H9 (cell line): ENCODE results near the gene WFIKKN2. TPM values are rescaled to one million over a fixed set of nuclear protein-coding genes. Genes with fewer than 3 reads are reported as not detected.
A peak's percentile ranks its signal among the peaks of the same experiment; 100 is the strongest.

Experiments
- DNase-seq: peaks from one replicate; pipeline ENCODE4 v3.0.0-alpha.2; 2017
- H2AFZ ChIP-seq: one replicate; pipeline ENCODE4 v1.6.1; 2013; ENCODE audit warnings: mild to moderate bottlenecking, low read length, control low read depth, moderate library complexity
- H2AK5ac ChIP-seq: 2 replicates; pipeline ENCODE4 v1.6.1; 2013; ENCODE audit warnings: low read length, control low read depth, mixed read lengths; ENCODE audit not compliant: insufficient read length
- H2BK120ac ChIP-seq: one replicate; pipeline ENCODE4 v1.6.1; 2013; ENCODE audit warnings: low read depth, mild to moderate bottlenecking, low read length, control low read depth, inconsistent platforms; ENCODE audit not compliant: poor library complexity, severe bottlenecking
- H2BK12ac ChIP-seq: 2 replicates; pipeline ENCODE4 v1.6.1; 2013; ENCODE audit warnings: low read length, control low read depth, mixed read lengths, low read depth; ENCODE audit not compliant: insufficient read length
- H2BK15ac ChIP-seq: 2 replicates; pipeline ENCODE4 v1.6.1; 2013; ENCODE audit warnings: low read depth, low read length, control low read depth
- H2BK20ac ChIP-seq: one replicate; pipeline ENCODE4 v1.6.1; 2013; ENCODE audit warnings: low read depth, mild to moderate bottlenecking, low read length, control low read depth, inconsistent platforms; ENCODE audit not compliant: poor library complexity, severe bottlenecking
- H2BK5ac ChIP-seq: 2 replicates; pipeline ENCODE4 v1.6.1; 2013; ENCODE audit warnings: low read length, control low read depth, mixed read lengths; ENCODE audit not compliant: insufficient read length
- H3K14ac ChIP-seq: 2 replicates; pipeline ENCODE4 v1.6.1; 2013; ENCODE audit warnings: low read length, control low read depth; ENCODE audit not compliant: insufficient read depth
- H3K18ac ChIP-seq: 2 replicates; pipeline ENCODE4 v1.6.1; 2013; ENCODE audit warnings: low read depth, mild to moderate bottlenecking, mixed read lengths, low read length, control low read depth; ENCODE audit not compliant: insufficient read length
- H3K23ac ChIP-seq: 2 replicates; pipeline ENCODE4 v1.6.1; 2013; ENCODE audit warnings: low read length, control low read depth, mixed read lengths, low read depth; ENCODE audit not compliant: insufficient read length
- H3K23me2 ChIP-seq: 2 replicates; pipeline ENCODE4 v1.6.1; 2013; ENCODE audit warnings: low read depth, mild to moderate bottlenecking, mixed read lengths, low read length, control low read depth; ENCODE audit not compliant: insufficient read length, poor library complexity, severe bottlenecking
- H3K27ac ChIP-seq: 2 replicates; pipeline ENCODE4 v1.5.1; 2013; ENCODE audit warnings: low read length, control low read depth, mixed read lengths, low read depth; ENCODE audit not compliant: insufficient read length
- H3K27me3 ChIP-seq: 2 replicates; pipeline ENCODE4 v1.6.1; 2013; ENCODE audit warnings: low read length, control low read depth, inconsistent platforms; ENCODE audit not compliant: insufficient read depth
- H3K4ac ChIP-seq: 2 replicates; pipeline ENCODE4 v1.6.1; 2013; ENCODE audit warnings: low read depth, mild to moderate bottlenecking, control low read depth, inconsistent platforms, low read length, moderate library complexity
- H3K4me1 ChIP-seq: 2 replicates; pipeline ENCODE4 v1.6.1; 2013; ENCODE audit warnings: low read length, control low read depth, inconsistent platforms; ENCODE audit not compliant: insufficient read depth
- H3K4me2 ChIP-seq: 2 replicates; pipeline ENCODE4 v1.6.1; 2013; ENCODE audit warnings: low read length, control low read depth, mixed read lengths; ENCODE audit not compliant: insufficient read length, insufficient read depth
- H3K56ac ChIP-seq: 2 replicates; pipeline ENCODE4 v1.6.1; 2013; ENCODE audit warnings: low read depth, mild to moderate bottlenecking, mixed read lengths, low read length, control low read depth; ENCODE audit not compliant: insufficient read length
- H3K79me1 ChIP-seq: 2 replicates; pipeline ENCODE4 v1.6.1; 2013; ENCODE audit warnings: low read depth, mild to moderate bottlenecking, moderate library complexity, low read length, control low read depth, inconsistent platforms; ENCODE audit not compliant: insufficient read depth, poor library complexity, severe bottlenecking
- H3K79me2 ChIP-seq: 2 replicates; pipeline ENCODE4 v1.6.1; 2013; ENCODE audit warnings: low read length, control low read depth, inconsistent platforms; ENCODE audit not compliant: insufficient read depth
- H3K9ac ChIP-seq: 2 replicates; pipeline ENCODE4 v1.6.1; 2013; ENCODE audit warnings: low read length, control low read depth, mixed read lengths; ENCODE audit not compliant: insufficient read length; ENCODE audit errors: extremely low read depth
- H3K9me3 ChIP-seq: one replicate; pipeline ENCODE4 v1.6.1; 2013; ENCODE audit warnings: low read depth, low read length, inconsistent platforms; ENCODE audit not compliant: control insufficient read depth
- H3T11ph ChIP-seq: one replicate; pipeline ENCODE4 v1.6.1; 2013; ENCODE audit warnings: mild to moderate bottlenecking, low read length, control low read depth, inconsistent platforms
- H4K20me1 ChIP-seq: one replicate; pipeline ENCODE4 v1.6.1; 2013; ENCODE audit not compliant: control insufficient read depth, insufficient read length, insufficient read depth
- H4K5ac ChIP-seq: 2 replicates; pipeline ENCODE4 v1.6.1; 2013; ENCODE audit warnings: low read depth, mild to moderate bottlenecking, mixed read lengths, low read length, control low read depth; ENCODE audit not compliant: insufficient read length
- H4K8ac ChIP-seq: replicated peaks from 2 replicates; pipeline ENCODE4 v1.6.1; 2013; ENCODE audit warnings: low read length, control low read depth, mixed read lengths, low read depth; ENCODE audit not compliant: insufficient read length
- H4K91ac ChIP-seq: 2 replicates; pipeline ENCODE4 v1.6.1; 2013; ENCODE audit warnings: low read depth, mild to moderate bottlenecking, moderate library complexity, mixed read lengths, low read length, control low read depth; ENCODE audit not compliant: insufficient read length
- H3K27ac Mint-ChIP-seq, 3 experiments: 2 replicates in 2 of 3; 3 replicates in 1 of 3; pipeline ENCODE4 v1.8.0; 2020 to 2021; ENCODE audit warnings: mixed read lengths in 3 of 3, mild to moderate bottlenecking in 1 of 3, moderate library complexity in 1 of 3
- H3K27me3 Mint-ChIP-seq: 2 replicates; pipeline ENCODE4 v1.8.0; 2021; ENCODE audit warnings: low read depth, mild to moderate bottlenecking, moderate library complexity, mixed read lengths
- H3K36me3 Mint-ChIP-seq, 3 experiments: 2 replicates in 2 of 3; 3 replicates in 1 of 3; pipeline ENCODE4 v1.8.0; 2020 to 2021; ENCODE audit warnings: low read depth in 3 of 3, mixed read lengths in 3 of 3; ENCODE audit not compliant: insufficient read depth in 1 of 3
- H3K4me1 Mint-ChIP-seq, 2 experiments: 2 replicates each; pipeline ENCODE4 v1.8.0; 2020; ENCODE audit warnings: mixed read lengths in 2 of 2
- H3K4me3 Mint-ChIP-seq, 2 experiments: 2 replicates in 1 of 2; 3 replicates in 1 of 2; pipeline ENCODE4 v1.8.0; 2020 to 2021; ENCODE audit warnings: mild to moderate bottlenecking in 2 of 2, mixed read lengths in 2 of 2, moderate library complexity in 1 of 2
- H3K9me3 Mint-ChIP-seq, 2 experiments: 2 replicates in 1 of 2; 3 replicates in 1 of 2; pipeline ENCODE4 v1.8.0; 2020; ENCODE audit warnings: mild to moderate bottlenecking in 2 of 2, mixed read lengths in 2 of 2, moderate library complexity in 1 of 2
- CTCF ChIP-seq: fragments of 200-600 bp; sonication (generic); conservative IDR thresholded peaks from 3 replicates; pipeline ENCODE4 v1.8.0; 2021; ENCODE audit warnings: antibody characterized with exemption, mild to moderate bottlenecking
- WGBS: extraction: QIAGEN DNeasy Blood & Tissue Kit; methylation state at CpG from one replicate; pipeline ENCODE4 v1.1.7; 2013; ENCODE audit warnings: missing lambda C conversion rate, low lambda C conversion rate, mixed read lengths; ENCODE audit not compliant: insufficient read length; ENCODE audit errors: extremely low coverage; 5-methylcytosine and 5-hydroxymethylcytosine counted together
- total RNA-seq: library from RNA; stranded (reverse); gene quantifications from 2 replicates; pipeline ENCODE4 v1.2.1, GENCODE V29; 2021

The WFIKKN2 gene
- total RNA-seq, 1 experiment from 2014 or later = 1.1 TPM

GRCh38 chr17:50834429-50835300, 721 bp upstream of the WFIKKN2 start:
- no peak overlapping the region for H4K5ac ChIP-seq
- no peak overlapping the region for H3K18ac ChIP-seq
- H3K27ac Mint-ChIP-seq = peak overlapping the region in 2 of 3 experiments; percentile 51 to 58; a peak in 4 of 7 replicates
- no peak overlapping the region for H4K8ac ChIP-seq
- DNase-seq = peak; percentile 31
- H3K9ac ChIP-seq = no peak overlapping the region
- H4K91ac ChIP-seq = no peak overlapping the region
- no peak overlapping the region for H2BK12ac ChIP-seq
- no peak overlapping the region for H2BK5ac ChIP-seq
- H3K4ac ChIP-seq = no peak overlapping the region
- no peak overlapping the region for H2BK20ac ChIP-seq
- H3K27me3 Mint-ChIP-seq = no peaks in the 10 kb centered on the region; the same call in 1 of the 2 replicates
- no CpG with 5 or more reads among the region's 38 CpGs for WGBS
- no peak overlapping the region for H2BK120ac ChIP-seq
- no peaks in the 10 kb centered on the region for H3K9me3 Mint-ChIP-seq
- H2AK5ac ChIP-seq = no peak overlapping the region
- no peak overlapping the region for H3K23ac ChIP-seq
- H2BK15ac ChIP-seq = no peak overlapping the region
- H3K4me2 ChIP-seq = no peak overlapping the region
- H3T11ph ChIP-seq = no peak overlapping the region
- H3K27me3 ChIP-seq = no peaks in the 10 kb centered on the region
- no peaks in the 10 kb centered on the region for H3K79me2 ChIP-seq
- H3K23me2 ChIP-seq = no peaks in the 10 kb centered on the region
- H3K4me1 ChIP-seq = peaks cover 2% of the 10 kb centered on the region; the same call in 1 of the 2 replicates
- no peak overlapping the region for H3K14ac ChIP-seq
- no peaks in the 10 kb centered on the region for H4K20me1 ChIP-seq
- H2AFZ ChIP-seq = no peak overlapping the region
- no peak for TF ChIP-seq CTCF
- no peaks in the 10 kb centered on the region; a peak in 2 of 7 replicates for H3K36me3 Mint-ChIP-seq
- no peak overlapping the region; a peak in 1 of 5 replicates for H3K4me3 Mint-ChIP-seq
- H3K56ac ChIP-seq = no peak overlapping the region
- H3K27ac ChIP-seq = no peak overlapping the region
- H3K9me3 ChIP-seq = no peaks in the 10 kb centered on the region
- H3K79me1 ChIP-seq = no peaks in the 10 kb centered on the region
- H3K4me1 Mint-ChIP-seq = peaks cover 49 to 80% of the 10 kb centered on the region in 2 experiments
